ENCODE data around the gene HLA-G.

Gene HLA-G

DNA sequence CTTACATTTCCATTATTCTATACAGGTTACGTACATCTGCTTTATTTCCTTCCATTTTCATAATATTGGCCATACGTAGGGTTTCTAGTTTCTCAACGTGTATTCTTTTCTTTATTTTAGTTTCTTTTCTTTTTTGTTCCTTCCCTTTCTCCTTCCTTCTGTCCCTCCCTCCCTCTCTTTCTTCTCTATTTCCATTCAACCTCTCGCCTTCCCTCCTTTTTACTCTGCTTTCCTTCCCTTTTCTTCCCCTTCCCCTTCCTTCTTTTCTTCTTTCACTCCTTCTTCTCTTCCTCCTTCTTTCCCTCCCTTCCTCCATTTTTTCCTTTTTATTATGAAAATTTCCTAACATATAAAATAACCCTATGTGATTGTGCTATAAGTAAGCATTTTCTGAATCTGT lies 8.7 kb upstream of the HLA-G start:
- no peak for DNase-seq (ENCODE audit: low spot score)

DNA sequence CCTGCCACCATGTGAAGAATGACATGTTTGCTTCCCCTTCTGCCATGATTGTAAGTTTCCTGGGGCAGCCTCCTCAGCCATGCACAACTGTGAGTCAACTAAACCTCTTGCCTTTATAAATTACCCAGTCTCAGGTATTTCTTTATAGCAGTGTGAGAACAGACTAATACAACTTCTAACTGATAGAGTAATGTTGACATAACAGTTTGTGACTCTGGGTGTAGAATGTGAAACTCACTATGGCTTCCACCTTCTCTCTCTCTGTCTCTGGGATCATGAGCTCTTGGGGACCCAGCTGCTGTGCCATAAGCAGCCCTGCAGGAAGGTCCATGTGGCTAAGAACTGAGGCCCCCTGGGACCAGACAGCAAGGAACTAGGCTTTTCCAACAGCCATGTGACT lies 3.5 kb upstream of the HLA-G start:
- DNase-seq (ENCODE audit: low spot score) = no peak

DNA sequence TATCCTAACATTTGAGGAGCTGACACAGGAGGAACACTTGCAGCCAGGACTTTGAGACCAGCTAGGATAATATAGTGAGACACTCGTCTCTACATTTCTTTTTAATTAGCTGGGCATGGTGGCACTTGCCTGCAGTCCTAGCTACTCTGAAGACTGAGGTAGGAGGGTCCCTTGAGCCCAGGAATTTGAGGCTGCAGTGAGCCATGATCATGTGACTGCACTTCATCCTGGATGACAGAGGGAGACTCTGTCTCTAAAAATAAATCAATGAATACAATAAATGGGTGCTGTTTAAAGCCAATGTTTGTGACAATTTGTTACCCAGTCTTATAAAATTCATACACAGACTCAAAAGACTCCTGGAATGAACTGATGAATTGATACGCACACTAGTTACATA lies 1.8 kb upstream of the HLA-G start:
- no peak for DNase-seq (ENCODE audit: low spot score)

DNA sequence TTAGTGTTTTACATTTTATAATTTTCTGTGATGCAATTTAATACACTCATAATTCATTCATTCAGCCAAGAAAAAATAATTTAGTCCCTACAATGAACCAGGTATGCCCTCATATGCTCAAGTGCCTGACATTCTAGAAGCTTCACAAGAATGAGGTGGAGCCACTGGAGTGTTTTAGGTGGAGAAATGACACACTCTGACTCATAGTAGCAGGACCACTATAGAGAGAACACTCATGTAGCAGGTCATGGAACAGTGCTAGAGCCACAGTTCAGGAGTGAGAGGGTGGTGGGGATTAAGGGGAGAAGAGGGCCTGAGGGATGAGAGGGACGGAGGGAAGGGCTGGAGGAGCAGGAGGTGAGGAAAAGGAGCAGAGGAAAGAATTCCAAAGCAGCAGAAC lies 1.4 kb upstream of the HLA-G start:
- DNase-seq (ENCODE audit: low spot score) = no peak

DNA sequence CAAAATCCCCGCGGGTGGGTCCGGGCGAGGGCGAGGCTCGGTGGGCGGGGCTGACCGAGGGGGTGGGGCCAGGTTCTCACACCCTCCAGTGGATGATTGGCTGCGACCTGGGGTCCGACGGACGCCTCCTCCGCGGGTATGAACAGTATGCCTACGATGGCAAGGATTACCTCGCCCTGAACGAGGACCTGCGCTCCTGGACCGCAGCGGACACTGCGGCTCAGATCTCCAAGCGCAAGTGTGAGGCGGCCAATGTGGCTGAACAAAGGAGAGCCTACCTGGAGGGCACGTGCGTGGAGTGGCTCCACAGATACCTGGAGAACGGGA lies 809 bp downstream of the HLA-G start:
- no peak for DNase-seq (ENCODE audit: low spot score)

DNA sequence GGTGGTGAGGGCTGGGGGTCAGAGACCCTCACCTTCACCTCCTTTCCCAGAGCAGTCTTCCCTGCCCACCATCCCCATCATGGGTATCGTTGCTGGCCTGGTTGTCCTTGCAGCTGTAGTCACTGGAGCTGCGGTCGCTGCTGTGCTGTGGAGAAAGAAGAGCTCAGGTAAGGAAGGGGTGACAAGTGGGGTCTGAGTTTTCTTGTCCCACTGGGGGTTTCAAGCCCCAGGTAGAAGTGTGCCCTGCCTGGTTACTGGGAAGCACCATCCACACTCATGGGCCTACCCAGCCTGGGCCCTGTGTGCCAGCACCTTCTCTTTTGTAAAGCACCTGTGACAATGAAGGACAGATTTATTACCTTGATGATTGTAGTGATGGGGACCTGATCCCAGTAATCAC lies 2.1 kb downstream of the HLA-G start:
- no peak for DNase-seq (ENCODE audit: low spot score)

DNA sequence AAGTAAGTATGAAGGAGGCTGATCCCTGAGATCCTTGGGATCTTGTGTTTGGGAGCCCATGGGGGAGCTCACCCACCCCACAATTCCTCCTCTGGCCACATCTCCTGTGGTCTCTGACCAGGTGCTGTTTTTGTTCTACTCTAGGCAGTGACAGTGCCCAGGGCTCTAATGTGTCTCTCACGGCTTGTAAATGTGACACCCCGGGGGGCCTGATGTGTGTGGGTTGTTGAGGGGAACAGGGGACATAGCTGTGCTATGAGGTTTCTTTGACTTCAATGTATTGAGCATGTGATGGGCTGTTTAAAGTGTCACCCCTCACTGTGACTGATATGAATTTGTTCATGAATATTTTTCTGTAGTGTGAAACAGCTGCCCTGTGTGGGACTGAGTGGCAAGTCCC lies 2.8 kb downstream of the HLA-G start:
- no peak for DNase-seq (ENCODE audit: low spot score)

DNA sequence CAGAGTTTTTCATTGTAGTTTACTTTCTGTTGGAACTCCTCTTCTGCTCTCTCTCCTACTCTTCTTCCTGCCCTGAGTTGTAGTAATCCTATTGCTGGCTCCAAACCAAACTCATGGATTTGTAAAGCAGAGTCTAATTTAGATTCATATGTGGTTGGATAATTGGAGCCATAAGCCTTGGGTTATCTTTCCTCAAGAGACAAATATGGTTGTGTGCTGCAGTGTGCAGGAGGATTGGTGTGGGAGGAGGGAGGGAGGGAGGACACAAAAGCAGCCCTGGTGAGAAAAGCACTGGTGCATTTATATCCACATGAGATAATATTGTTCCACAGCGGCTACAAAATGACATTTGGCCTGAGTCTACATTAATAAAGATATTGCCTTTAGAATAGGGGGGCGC lies 4.2 kb downstream of the HLA-G start:
- no peak for DNase-seq (ENCODE audit: low spot score)

DNA sequence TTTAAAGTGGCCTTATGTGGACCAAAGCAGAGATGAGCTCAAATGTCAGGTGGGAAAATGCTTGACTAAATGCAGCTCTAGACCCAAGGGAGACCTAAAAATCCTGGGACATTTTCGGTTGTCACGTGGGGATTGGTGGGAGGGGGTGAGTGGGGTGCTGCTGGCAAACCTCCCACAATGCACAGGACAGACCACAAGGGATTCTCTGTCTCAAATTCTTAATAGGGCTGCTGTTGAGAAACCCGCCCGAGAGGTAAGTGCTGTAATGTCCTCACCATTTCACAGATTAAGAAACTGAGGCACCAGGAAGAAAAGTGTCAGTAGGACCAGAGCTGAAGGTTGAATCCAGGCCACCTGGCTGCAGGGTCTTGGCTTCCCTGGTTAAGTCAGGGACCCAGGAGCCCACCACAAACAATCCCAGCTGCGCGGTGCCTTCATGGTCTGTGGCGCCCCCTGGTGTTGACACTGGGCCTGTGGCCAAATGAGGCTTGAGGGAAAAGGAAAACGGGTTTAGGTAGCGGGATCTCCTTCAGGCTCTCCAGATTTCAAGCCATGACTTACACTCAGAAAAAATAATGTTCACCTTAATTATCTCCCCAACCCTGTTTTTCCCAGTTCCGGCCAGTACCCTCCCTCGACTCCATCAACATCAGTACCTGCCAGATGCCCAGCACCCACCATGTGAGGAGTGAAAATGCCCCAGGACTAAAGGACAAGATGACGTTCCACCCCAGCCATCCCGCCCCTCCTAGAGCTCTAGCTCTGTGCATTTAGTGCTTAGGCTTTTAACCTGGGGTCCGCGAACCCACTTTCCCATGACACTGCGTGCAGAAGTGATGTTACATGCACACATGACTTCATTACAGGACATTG lies 7.2 kb downstream of the HLA-G start:
- DNase-seq (ENCODE audit: low spot score) = no peak

DNA sequence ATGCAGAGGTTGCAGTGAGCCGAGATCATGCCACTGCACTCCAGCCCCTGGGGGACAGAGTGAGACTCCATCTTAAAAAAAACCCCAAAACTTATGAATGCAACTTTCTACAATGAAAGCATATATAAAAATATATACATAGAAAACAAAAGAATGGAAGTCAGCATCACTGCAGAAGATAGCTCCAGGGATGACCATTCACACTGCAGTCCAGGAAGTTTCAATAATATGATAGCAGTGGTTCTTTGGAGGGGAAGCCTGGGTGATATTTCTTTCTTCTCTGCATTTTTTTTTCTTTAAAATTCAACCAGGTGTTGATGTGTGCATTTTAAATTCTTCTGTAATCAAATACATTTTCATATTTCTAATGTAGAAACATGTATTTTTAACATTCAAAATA lies 12.3 kb downstream of the HLA-G start:
- no peak for DNase-seq (ENCODE audit: low spot score)

DNA sequence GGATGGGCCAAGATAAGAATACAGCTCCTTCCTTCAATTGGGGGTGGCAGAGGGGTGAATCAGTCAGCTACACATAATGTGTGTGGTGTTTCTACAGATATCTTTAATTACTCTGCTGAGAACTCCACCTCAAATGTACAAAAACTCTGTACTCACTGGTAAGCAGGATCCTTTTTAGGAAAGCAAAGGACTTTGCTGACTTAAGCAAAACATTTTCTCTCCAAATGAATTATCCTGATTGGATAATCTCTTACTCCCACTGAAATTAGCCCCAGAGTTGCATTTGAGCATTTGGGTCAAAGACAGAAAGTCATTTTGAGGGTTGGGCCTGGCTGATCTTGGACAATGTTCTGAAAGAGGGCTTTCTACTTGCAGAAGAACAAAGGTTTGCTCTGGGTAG lies 13.4 kb downstream of the HLA-G start:
- no peak for DNase-seq (ENCODE audit: low spot score)

DNA sequence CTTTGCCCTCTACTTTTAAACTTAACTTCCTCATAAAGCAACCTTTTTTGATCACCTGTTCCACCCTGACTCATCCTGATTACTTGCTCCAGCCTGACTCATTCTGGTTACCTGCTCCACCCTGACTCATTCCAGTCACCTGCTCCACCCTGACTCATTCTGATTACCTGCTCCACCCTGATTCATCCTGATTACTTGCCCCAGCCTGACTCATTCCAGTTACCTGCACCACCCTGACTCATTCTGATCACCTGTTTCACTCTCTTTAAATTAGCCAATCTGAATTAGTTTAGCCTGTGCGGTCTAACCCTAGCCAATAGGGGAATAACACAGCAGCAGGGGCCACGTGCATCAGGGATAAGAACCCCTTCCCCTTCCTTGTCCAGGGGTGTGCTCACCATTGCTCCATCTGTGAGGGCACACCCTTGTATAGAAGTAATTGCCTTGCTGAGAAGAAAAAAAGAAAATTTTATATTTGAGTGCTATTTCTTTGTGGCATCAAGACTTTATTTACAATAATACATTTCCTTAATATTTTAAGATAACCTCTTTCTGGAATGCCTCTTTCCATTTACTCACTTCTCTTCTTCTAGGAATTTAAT lies 17.9 kb downstream of the HLA-G start:
- DNase-seq (ENCODE audit: low spot score) = no peak

DNA sequence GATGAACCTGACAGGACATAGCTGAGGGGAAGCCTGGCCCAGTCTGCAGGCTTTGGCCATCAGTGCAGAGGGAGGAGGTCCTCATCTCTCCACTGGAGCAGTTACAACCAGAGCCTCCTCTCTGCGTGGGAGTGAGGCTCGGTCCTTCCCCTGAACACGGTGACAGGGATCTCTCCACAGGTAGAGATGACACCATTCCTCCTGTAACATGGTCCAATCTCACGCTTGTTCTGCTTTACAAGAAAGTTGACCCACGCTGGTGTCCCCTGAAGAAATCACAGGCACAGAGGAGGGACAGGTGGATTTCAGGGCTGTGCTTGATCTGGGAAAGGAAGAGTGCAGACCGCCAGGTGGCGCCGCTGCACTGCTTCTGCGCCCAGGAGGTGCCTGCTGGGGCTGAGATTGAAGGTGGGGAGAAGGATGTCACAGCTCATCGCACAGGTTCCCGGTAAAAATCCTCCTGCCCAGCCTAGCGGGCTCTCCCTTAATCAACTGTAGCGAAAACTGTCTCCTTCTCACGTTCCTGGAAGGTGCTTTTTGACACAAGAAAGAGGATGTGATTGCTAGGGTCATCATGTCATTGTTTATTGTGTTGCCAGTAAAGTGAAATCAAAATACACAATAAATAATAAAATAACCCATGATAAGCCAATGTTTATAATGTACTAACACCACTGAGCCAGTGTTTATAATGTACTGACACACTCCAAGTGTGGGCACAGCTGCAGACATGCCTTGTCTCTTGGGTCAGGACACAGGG lies 20.4 kb downstream of the HLA-G start:
- peak; percentile 50 for DNase-seq (ENCODE audit: low spot score)

DNA sequence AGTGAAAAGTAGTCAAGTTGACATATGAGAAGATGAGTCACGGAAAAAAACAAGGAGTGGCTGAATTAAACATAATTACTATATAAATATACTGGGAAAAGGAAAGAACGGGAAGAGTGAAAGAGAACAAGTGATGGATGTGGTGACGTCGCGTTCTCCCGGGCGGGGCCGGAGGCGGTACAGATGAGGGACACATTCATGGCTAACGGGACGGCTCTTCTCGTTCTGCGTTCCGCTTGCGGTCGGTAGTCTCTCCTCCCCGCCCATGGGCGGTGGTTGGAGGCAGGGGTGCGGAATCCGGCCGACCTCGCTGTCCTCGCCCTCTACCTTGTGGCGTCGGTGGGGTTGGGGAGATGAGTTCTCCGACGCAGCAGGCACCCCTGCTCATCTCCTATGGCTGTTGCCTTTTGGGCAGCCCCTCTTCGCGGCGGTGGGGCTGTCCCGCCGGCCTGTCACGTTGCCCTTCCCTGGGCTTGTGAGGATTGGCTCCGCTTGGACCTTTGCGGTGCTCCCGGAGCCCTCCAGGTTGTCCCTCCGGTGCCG lies 22.5 kb downstream of the HLA-G start:
- DNase-seq (ENCODE audit: low spot score) = no peak

DNA sequence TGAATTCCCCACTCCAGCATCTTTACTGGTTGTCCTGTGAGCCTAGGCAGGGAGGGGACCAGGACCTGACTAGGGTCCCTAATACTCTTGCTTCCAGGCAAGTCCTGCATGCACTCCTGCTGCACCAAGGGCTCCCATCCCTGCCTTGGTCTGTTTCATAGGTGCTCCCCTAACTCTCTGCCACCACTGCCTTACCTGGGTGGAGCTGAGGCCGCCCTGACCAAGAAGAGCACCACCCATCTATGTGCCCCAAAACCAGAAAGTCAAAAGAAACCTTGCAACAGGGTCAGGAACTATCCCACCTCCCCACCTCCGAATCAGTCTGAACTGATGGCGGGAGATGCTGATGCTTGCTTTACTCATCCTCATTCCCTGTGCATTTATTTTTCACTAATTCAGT lies 23.6 kb downstream of the HLA-G start:
- no peak for DNase-seq (ENCODE audit: low spot score)

DNA sequence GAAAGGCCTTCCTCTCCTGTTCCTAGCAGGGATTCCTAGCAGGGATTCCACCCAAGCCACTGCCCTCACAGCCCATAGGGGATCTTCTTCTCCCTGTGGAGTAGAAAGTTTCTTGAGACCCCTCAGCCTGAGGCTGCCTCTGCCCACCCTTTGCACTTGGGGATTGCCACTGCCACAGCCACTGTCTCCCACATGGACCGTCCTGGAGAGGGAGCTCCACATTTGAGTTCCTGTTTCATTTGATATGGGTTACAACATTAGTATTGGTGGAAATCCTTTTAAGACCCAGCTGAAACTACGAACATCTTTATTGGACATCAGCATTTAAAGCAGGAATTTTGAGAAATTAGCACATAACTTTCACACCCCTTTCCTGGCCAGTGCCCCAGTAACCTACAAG lies 25.6 kb downstream of the HLA-G start:
- DNase-seq (ENCODE audit: low spot score) = no peak

DNA sequence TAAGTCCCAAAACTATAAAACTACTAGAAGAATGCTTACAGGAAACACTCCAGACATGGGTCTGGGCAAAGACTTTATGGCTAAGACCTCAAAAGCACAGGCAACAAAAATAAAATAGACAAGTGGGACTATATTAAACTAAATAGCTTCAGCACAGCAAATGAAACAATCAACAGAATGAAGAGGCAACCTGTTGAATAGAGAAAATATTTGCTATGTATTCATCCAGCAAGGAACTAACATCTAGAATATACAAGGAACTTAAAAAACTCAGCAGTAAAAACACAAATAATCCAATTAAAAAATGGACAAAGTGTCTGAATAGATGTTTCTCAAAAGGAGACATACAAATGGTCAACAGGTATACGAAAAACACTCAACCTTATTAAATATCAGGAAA lies 30.4 kb downstream of the HLA-G start:
- DNase-seq (ENCODE audit: low spot score) = no peak

DNA sequence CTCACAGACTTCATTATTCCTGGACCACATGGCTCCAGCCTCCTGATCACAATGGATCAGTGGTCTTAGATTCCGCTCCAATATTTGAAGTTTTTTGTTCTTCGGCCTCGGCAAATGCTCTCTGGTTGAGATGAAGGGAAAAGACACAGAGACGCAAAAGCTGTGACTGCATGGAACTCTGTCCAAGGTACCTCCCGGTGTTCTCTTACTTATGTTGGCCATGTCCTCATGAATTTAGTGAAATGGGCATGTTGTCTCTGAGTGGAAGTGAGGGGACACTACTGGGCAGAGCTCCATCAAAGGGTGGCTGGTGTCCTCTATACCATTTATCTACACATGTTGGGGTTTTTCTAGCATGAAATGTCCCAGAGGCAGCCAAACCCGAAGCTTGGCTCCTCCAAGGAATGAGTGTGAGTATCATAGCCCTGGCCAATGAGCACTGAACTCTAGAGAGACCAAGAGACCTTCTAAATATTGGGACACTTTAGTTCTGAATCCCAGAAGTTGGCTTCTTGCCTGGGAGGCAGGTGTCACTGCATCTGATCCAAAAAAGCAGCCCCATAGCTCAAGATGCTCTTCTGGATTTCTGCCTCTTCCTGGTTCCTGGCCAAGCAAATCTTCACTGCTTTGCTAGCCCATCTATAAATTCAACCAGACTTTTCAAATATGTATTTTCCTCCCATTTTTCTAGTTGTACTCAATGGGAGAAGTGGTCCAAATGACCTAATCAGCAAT lies 34.1 kb downstream of the HLA-G start:
- no peak for DNase-seq (ENCODE audit: low spot score)

DNA sequence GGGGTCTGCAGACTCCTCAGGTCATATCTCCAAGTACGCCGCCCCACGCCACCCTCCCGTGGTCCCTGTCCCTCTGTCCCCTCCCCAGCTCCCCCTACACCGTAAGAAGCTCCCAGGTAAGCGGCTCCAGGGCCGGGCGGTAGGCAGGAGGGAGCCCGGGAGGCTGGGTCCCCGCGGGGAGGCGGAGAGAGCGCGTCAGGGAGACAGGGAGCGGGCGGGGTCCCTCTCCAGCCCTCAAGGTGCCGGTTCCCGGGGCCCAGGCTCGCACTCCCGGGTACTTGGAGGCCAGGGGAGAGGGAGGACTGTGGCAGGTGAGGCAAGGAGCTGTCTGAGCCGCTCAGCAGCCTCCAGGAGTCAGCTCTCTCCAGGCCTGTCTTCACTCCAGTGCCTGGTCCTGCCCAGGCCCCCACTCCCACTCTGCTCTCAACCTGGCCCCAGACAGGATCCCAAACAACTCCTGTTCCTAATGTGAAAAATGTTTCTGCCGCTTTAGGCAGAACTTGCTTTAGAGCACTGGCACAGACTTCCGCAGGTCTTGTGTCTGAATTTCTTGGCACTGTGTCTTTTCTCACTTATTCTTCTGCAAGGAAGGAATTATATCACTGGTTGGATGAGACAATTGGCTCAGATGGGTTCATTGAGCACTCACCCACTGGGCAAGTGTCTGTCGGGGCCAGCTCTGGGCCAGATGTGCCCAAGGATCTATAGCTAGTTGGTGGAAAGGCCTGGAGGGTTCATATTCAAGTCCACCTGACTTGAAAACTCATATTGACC lies 36.6 kb downstream of the HLA-G start:
- no peak for DNase-seq (ENCODE audit: low spot score)

DNA sequence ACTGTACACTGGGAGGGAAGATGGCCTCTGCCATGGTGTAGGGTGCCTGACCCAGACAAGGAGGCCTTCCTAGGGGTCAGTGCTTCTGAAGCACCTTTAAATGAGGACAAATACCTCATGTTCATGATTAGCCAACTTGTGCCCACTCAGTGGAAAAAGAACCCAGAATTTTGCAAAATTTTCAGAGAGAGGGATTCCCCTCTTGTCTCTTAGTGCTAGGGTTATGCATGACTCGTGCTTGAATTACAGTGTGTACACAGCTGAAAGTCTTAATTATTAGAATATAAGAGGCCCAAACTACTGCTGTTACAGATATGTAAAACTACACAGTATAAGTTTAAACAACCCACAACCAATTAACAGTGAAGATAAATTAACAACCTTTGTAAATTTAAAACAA lies 38.0 kb downstream of the HLA-G start:
- DNase-seq (ENCODE audit: low spot score) = no peak

DNA sequence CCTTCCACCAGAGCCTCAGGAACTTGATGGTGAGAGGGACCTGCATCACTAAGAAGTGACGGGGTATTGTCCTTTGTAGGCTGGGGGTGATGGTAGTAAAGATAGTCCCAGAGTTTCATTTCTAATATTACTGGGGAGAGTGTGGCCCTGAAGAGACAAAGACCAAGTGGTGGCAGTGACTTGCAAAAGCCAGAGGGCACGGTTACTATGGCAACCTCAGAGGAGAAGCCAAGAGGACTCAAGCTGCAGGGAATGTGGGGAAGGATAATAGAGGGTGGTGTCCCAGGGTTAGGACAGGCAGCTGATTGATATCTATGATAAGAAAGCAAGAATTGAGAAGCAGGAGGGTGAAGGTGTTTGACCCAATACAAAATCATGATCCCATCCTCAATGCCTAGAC lies 42.5 kb downstream of the HLA-G start:
- no peak for DNase-seq (ENCODE audit: low spot score)

DNA sequence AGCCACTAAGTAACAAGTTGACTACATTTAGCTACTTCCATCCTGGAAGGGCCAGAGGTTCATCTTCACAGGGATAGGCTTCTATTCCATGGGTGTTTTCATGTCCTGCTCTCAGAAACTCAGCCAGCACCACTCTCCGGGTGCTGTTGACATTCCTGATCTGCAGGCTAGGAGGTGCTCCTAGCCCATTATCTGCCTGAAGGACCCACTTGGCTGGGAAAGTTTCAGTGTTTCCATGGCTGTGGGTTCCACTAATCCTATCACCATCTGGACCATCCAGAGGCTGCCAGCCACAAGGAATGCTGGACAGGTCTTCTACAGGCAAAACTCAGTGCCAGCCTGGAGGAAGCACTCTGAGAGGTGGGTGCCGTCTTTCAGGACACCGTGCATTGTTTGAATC lies 45.2 kb downstream of the HLA-G start:
- no peak for DNase-seq (ENCODE audit: low spot score)

Data from HuH-7.5 (cell line).